ENCODE measurements around the gene IL4R. TPM values are rescaled to one million over a fixed set of nuclear protein-coding genes. Genes with fewer than 3 reads are reported as not detected.

The IL4R gene
- total RNA-seq, 2 donors from 2014 or later = 30.6 to 31.6 TPM

DNA sequence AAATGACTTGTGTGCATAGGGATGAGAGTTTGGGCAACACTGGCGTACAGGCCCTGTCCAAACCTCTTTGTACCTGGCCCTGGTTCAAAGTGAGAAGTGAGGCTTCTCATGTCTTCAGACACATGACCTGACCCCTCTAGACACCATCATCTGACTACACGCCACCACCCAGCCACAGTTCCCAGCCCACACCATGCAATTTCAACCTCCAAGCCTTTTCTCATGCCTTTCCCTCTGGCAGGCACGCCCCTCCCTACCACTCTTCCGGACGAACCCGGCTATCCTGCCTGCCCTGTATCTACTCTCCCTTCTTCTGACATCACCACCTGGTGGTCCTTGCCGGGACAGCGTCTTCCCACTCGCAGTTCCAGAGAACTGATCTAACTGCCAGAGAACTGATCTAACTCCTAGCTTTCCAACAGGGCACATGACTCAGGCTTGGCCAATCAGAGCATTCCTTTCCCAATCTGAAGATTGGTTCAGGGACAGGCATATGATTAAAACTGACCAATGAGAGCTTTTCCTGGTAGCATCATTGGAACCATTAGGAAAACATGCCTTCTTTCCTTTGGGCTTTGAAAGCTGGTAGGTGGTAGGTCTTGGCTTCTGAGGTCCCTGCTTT is 61.1 kb downstream of the IL4R start:
- H3K9me3 Mint-ChIP-seq = no peaks in the 10 kb centered on the region
- no peaks in the 10 kb centered on the region for H3K4me1 Mint-ChIP-seq
- no peak overlapping the region for H3K4me3 ChIP-seq (ENCODE audit: low read length)
- H3K27ac Mint-ChIP-seq = no peak overlapping the region
- no peaks in the 10 kb centered on the region for H3K27me3 Mint-ChIP-seq (ENCODE audit: insufficient read depth)
- no peaks in the 10 kb centered on the region for H3K27me3 ChIP-seq (ENCODE audit: control insufficient read depth, insufficient read depth, low read length, poor library complexity, severe bottlenecking)
- TF ChIP-seq, protein P1, sequence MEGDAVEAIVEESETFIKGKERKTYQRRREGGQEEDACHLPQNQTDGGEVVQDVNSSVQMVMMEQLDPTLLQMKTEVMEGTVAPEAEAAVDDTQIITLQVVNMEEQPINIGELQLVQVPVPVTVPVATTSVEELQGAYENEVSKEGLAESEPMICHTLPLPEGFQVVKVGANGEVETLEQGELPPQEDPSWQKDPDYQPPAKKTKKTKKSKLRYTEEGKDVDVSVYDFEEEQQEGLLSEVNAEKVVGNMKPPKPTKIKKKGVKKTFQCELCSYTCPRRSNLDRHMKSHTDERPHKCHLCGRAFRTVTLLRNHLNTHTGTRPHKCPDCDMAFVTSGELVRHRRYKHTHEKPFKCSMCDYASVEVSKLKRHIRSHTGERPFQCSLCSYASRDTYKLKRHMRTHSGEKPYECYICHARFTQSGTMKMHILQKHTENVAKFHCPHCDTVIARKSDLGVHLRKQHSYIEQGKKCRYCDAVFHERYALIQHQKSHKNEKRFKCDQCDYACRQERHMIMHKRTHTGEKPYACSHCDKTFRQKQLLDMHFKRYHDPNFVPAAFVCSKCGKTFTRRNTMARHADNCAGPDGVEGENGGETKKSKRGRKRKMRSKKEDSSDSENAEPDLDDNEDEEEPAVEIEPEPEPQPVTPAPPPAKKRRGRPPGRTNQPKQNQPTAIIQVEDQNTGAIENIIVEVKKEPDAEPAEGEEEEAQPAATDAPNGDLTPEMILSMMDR (conservative IDR thresholded peaks at IDR 0.05) = peak; percentile 89
- no peak overlapping the region for H3K4me3 Mint-ChIP-seq
- no peaks in the 10 kb centered on the region for H3K9me3 ChIP-seq (ENCODE audit: control insufficient read depth, low read length)
- H3K4me1 ChIP-seq (ENCODE audit: control insufficient read depth, insufficient read depth, low read length) = no peaks in the 10 kb centered on the region
- peak; percentile 99 for DNase-seq
- no peaks in the 10 kb centered on the region for H3K36me3 Mint-ChIP-seq (ENCODE audit: low read depth)
- no peak overlapping the region for H3K27ac ChIP-seq (ENCODE audit: low read depth, low read length)
- H3K9ac ChIP-seq (ENCODE audit: extremely low read depth, low read length, poor library complexity, severe bottlenecking) = no peak overlapping the region
- H3K36me3 ChIP-seq (ENCODE audit: control insufficient read depth, insufficient read depth, low read length) = no peaks in the 10 kb centered on the region
- WGBS, 2 experiments (ENCODE audit: insufficient coverage in 1 of 2, insufficient read length in 1 of 2) = 15 to 31% methylated on average over 8 to 9 of the region's 9 CpGs

DNA sequence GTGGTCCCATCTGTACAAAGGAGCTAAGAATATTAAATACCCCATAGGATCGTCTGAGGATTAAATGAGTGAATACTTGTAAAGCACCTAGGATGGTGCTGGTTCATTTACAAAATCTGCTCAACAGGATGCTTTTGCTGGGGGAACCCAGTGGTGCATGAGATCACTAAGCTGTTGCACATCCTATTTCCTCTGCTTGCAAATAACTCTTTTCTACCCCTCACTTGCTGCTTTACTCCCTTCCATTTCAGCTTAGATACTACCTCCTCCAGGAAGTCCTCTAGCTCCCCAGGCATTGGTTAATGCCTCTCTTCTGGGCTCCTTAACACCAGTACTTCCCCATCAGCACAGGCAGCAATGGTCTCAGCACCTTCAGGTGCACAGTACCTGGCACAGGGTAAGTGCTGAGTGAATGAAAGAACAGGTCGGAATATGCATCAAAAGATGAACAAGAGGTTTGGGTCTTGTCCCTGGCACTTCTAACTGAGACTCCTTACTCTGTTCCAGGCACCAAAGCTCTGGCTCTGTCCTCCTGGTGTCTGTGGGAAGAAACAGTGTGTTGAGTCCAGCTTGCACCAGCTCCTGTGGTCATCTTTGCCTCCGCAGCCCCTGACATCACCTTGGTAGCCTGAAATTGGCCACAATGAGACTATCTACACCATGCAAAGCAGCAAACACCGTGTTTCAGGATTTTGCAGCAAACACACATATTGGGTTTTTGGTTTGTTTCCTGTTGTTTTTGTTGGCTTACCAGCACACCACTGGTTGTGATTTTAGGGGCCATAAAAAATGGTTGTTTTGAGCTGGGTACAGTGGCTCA is 64.1 kb downstream of the IL4R start:
- Mint-ChIP-seq H3K9me3 (peaks cover 2% of the 10 kb centered on the region), H3K4me3 (no peak overlapping the region), H3K27ac (no peak overlapping the region), H3K36me3 (ENCODE audit: low read depth) (no peaks in the 10 kb centered on the region), H3K4me1 (no peaks in the 10 kb centered on the region), H3K27me3 (ENCODE audit: insufficient read depth) (no peaks in the 10 kb centered on the region)
- Histone ChIP-seq H3K27me3 (ENCODE audit: control insufficient read depth, insufficient read depth, low read length, poor library complexity, severe bottlenecking) (no peaks in the 10 kb centered on the region), H3K4me1 (ENCODE audit: control insufficient read depth, insufficient read depth, low read length) (no peaks in the 10 kb centered on the region), H3K4me3 (ENCODE audit: low read length) (no peak overlapping the region), H3K36me3 (ENCODE audit: control insufficient read depth, insufficient read depth, low read length) (no peaks in the 10 kb centered on the region), H3K27ac (ENCODE audit: low read depth, low read length) (no peak overlapping the region), H3K9ac (ENCODE audit: extremely low read depth, low read length, poor library complexity, severe bottlenecking) (no peak overlapping the region), H3K9me3 (ENCODE audit: control insufficient read depth, low read length) (no peaks in the 10 kb centered on the region)
- DNase-seq = peak; percentile 24
- TF ChIP-seq, protein P1 (conservative IDR thresholded peaks at IDR 0.05) = no peak
- WGBS, 2 experiments (ENCODE audit: insufficient coverage in 1 of 2, insufficient read length in 1 of 2) = 62 to 67% methylated on average over 3 to 4 of the region's 4 CpGs

DNA sequence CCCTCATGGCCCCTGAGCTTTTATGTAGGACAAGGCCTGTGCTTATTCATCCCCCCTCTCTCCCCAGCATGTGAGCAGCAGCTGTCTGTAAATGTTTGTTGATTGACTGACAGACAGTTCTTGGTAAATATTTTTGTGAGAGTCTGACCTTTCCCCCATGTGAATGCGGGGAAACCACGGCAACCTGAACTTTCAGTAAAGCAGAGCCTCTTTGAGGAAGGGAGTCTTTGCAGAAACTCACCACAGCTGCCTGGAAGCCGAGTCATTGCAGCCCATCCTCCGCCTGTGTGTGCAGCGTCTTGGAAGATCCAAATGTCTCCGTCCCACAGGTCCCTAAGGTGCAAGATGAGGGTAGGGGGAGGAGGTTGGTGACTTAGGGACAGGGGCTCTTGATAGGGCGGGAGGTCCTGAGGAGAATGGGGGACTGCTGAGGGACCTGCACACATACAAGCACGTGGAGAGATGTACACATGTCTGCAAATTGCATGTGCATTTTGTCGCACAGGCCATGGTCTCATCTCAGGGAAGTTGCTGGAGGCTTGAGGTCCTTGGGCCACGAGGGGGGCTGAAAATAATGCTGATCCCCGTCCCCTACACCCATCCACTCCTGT is 65.2 kb downstream of the IL4R start:
- TF ChIP-seq, protein P1 (conservative IDR thresholded peaks at IDR 0.05) = no peak
- no peak overlapping the region for H3K9ac ChIP-seq (ENCODE audit: extremely low read depth, low read length, poor library complexity, severe bottlenecking)
- Mint-ChIP-seq H3K4me1 (no peaks in the 10 kb centered on the region), H3K9me3 (peaks cover 3% of the 10 kb centered on the region), H3K4me3 (no peak overlapping the region), H3K36me3 (ENCODE audit: low read depth) (no peaks in the 10 kb centered on the region), H3K27me3 (ENCODE audit: insufficient read depth) (peaks cover under 1% of the 10 kb centered on the region), H3K27ac (no peak overlapping the region)
- peak; percentile 39 for DNase-seq
- 89 to 93% methylated on average over 4 to 11 of the region's 11 CpGs for WGBS, 2 experiments (ENCODE audit: insufficient coverage in 1 of 2, insufficient read length in 1 of 2)
- H3K36me3 ChIP-seq (ENCODE audit: control insufficient read depth, insufficient read depth, low read length) = no peaks in the 10 kb centered on the region
- no peaks in the 10 kb centered on the region for H3K9me3 ChIP-seq (ENCODE audit: control insufficient read depth, low read length)
- no peaks in the 10 kb centered on the region for H3K4me1 ChIP-seq (ENCODE audit: control insufficient read depth, insufficient read depth, low read length)
- H3K4me3 ChIP-seq (ENCODE audit: low read length) = no peak overlapping the region
- no peaks in the 10 kb centered on the region for H3K27me3 ChIP-seq (ENCODE audit: control insufficient read depth, insufficient read depth, low read length, poor library complexity, severe bottlenecking)
- H3K27ac ChIP-seq (ENCODE audit: low read depth, low read length) = no peak overlapping the region

Measured in endodermal cell (in vitro differentiated cells).